Caco-2 (cell line): ENCODE results near the gene C1orf94. TPM values are rescaled to one million over a fixed set of nuclear protein-coding genes. Genes with fewer than 3 reads are reported as not detected.

Experiments
- Bru-seq: library from RNA; stranded (reverse); fragments of 400-500 nt; gene quantifications from one replicate; lab custom pipeline; 2021; lab: Mats Ljungman, UMichigan
- BruChase-seq, 2 experiments: library from RNA; stranded (reverse); fragments of 400-500 nt; gene quantifications; one replicate each; lab custom pipeline; 2021; lab: Mats Ljungman, UMichigan
- BruUV-seq: library from RNA; stranded (reverse); fragments of 400-500 nt; replicated peaks from 2 replicates; lab custom pipeline; 2021; lab: Mats Ljungman, UMichigan
- CTCF ChIA-PET: fragments of 300-600 bp; sonication (Branson Sonifier 250); formaldehyde crosslinking; loops from one replicate; lab custom pipeline; 2022; ENCODE audit warnings: antibody characterized with exemption; lab: Charles Lee
- POLR2A ChIA-PET: fragments of 300-600 bp; sonication (Branson Sonifier 250); formaldehyde crosslinking; loops from one replicate; lab custom pipeline; 2022; ENCODE audit warnings: antibody characterized with exemption; lab: Charles Lee
- DNase-seq, 2 experiments: peaks; one replicate each; pipeline versions ENCODE4 v3.0.0 to v3.0.0-alpha.2; 2020 to 2022
- H3K27me3 ChIP-seq: replicated peaks from 2 replicates; pipeline ENCODE4 v1.6.0; 2011; ENCODE audit warnings: low read length; ENCODE audit not compliant: control insufficient read depth, insufficient read depth
- H3K36me3 ChIP-seq: 2 replicates; pipeline ENCODE4 v1.5.1; 2011; ENCODE audit warnings: low read length; ENCODE audit not compliant: control insufficient read depth, insufficient read depth
- H3K4me1 ChIP-seq: fragments of 250-450 bp; sonication (Bioruptor Pico); 2 replicates; pipeline ENCODE4 v1.5.1; 2020; ENCODE audit warnings: mild to moderate bottlenecking
- H3K4me3 ChIP-seq: 2 replicates; pipeline ENCODE4 v1.5.1; 2011; ENCODE audit warnings: low read depth, mild to moderate bottlenecking, control low read depth, low read length
- H3K9me3 ChIP-seq: fragments of 250-450 bp; sonication (Bioruptor Pico); 2 replicates; pipeline ENCODE4 v1.5.1; 2020; ENCODE audit warnings: mild to moderate bottlenecking, moderate library complexity
- H3K27ac Mint-ChIP-seq: one replicate; pipeline ENCODE4 v1.8.0; 2022; ENCODE audit warnings: mixed read lengths; ENCODE audit not compliant: unreplicated experiment
- H3K27me3 Mint-ChIP-seq: one replicate; pipeline ENCODE4 v1.8.0; 2022; ENCODE audit warnings: mixed read lengths; ENCODE audit not compliant: insufficient read depth, unreplicated experiment
- H3K36me3 Mint-ChIP-seq: one replicate; pipeline ENCODE4 v1.8.0; 2022; ENCODE audit warnings: mild to moderate bottlenecking, mixed read lengths; ENCODE audit not compliant: insufficient read depth, unreplicated experiment
- H3K4me1 Mint-ChIP-seq: one replicate; pipeline ENCODE4 v1.8.0; 2022; ENCODE audit warnings: low read depth, mixed read lengths; ENCODE audit not compliant: unreplicated experiment
- H3K4me3 Mint-ChIP-seq: one replicate; pipeline ENCODE4 v1.8.0; 2022; ENCODE audit warnings: mild to moderate bottlenecking, moderate library complexity, mixed read lengths; ENCODE audit not compliant: unreplicated experiment
- H3K9me3 Mint-ChIP-seq: one replicate; pipeline ENCODE4 v1.8.0; 2022; ENCODE audit warnings: mixed read lengths; ENCODE audit not compliant: unreplicated experiment
- intact Hi-C: fragments of 100-400 bp; cut with micrococcal nuclease; formaldehyde crosslinking; loops from one replicate; pipeline ENCODE4 v1.10.0; 2022; ENCODE audit not compliant: unreplicated experiment
- long read RNA-seq: library from polyadenylated mRNA; stranded (forward); transcript quantifications from one replicate; pipeline ENCODE4 v2.0.0, GENCODE V29; 2022
- total RNA-seq: library from RNA; stranded (reverse); gene quantifications from 2 replicates; pipeline ENCODE4 v1.2.3, GENCODE V29; 2022
- TF ChIP-seq, protein P1 (sequence below), 2 experiments: fragments of 200-600 bp in 1 of 2; IDR thresholded peaks; 1 replicate in 1 of 2; 2 replicates in 1 of 2; pipeline versions ENCODE4 v1.5.1 to v1.8.0; 2011 to 2022; ENCODE audit warnings: antibody characterized with exemption in 1 of 2, control low read depth in 1 of 2, inconsistent platforms in 1 of 2, low read depth in 1 of 2, low read length in 1 of 2, mild to moderate bottlenecking in 1 of 2, moderate library complexity in 1 of 2; ENCODE audit not compliant: insufficient read depth in 1 of 2, severe bottlenecking in 1 of 2, unreplicated experiment in 1 of 2

C1orf94 gene, protein sequence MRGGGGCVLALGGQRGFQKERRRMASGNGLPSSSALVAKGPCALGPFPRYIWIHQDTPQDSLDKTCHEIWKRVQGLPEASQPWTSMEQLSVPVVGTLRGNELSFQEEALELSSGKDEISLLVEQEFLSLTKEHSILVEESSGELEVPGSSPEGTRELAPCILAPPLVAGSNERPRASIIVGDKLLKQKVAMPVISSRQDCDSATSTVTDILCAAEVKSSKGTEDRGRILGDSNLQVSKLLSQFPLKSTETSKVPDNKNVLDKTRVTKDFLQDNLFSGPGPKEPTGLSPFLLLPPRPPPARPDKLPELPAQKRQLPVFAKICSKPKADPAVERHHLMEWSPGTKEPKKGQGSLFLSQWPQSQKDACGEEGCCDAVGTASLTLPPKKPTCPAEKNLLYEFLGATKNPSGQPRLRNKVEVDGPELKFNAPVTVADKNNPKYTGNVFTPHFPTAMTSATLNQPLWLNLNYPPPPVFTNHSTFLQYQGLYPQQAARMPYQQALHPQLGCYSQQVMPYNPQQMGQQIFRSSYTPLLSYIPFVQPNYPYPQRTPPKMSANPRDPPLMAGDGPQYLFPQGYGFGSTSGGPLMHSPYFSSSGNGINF
- not detected in 2 replicates for total RNA-seq
- Bru-seq, nascent RNA = not detected
- not detected for BruChase-seq, experiment 1, labeled RNA remaining after a 2-hour chase
- BruChase-seq, experiment 2, labeled RNA remaining after a 6-hour chase = not detected
- long read RNA-seq = 0 reads

DNA sequence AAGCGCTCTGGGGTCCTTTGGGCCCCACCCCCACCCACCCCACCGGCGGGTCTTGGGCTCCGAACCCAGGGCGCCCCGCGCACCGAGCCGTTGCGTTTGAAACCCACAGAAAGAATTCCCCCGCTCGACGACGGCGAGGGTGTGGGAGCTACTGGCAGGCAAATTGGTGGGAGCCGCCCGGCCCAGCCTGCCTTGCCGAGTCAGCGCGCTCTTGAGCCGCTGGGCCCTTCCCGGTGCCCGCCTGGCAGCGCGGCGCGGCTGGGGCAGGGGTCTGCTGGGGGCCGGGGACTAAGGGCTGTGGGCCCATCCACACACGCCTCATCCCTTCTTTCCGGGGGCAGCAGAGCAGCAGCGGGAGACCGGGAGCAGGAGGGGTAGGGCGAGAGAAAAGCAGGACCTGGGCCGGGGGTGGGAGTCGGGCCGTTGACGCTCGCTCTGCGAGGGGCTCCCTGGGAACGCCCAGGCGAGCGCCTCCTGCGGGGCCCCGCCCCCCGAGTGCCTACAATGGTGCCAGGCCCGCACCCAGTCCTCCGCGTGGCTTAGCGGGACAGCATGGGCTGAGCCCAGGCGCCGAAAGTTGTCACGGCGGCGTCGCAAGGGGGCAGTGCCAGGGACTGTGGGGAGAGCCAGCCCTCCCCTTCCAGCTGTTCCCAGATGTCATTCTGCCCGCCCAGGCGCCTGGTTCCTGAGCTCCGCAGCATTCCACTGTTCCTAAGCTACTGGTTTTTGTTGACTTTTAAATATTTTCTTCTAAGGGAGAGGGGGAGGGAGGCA lies at the start of gene C1orf94:
Gene C1orf94 (plus strand): TSS at position 78 of the 774 bp plus-strand sequence. CDS start 883 bp downstream, outside the sequence.
- ChIA-PET CTCF (no interaction called here), POLR2A (no interaction called here)
- Mint-ChIP-seq H3K4me3 (no peak within 1 kb of the TSS), H3K36me3 (no peaks in the 10 kb centered on the region), H3K27me3 (peaks cover 20% of the 10 kb centered on the region), H3K4me1 (no peaks in the 10 kb centered on the region), H3K9me3 (no peaks in the 10 kb centered on the region), H3K27ac (no peak within 1 kb of the TSS)
- no peak for DNase-seq
- Histone ChIP-seq H3K9me3 (no peaks in the 10 kb centered on the region), H3K4me1 (no peaks in the 10 kb centered on the region), H3K27me3 (no peaks in the 10 kb centered on the region), H3K36me3 (no peaks in the 10 kb centered on the region), H3K4me3 (no peak within 1 kb of the TSS)
- intact Hi-C loops = no loop called here
- BruUV-seq = no TSS peak
- TF ChIP-seq, protein P1, sequence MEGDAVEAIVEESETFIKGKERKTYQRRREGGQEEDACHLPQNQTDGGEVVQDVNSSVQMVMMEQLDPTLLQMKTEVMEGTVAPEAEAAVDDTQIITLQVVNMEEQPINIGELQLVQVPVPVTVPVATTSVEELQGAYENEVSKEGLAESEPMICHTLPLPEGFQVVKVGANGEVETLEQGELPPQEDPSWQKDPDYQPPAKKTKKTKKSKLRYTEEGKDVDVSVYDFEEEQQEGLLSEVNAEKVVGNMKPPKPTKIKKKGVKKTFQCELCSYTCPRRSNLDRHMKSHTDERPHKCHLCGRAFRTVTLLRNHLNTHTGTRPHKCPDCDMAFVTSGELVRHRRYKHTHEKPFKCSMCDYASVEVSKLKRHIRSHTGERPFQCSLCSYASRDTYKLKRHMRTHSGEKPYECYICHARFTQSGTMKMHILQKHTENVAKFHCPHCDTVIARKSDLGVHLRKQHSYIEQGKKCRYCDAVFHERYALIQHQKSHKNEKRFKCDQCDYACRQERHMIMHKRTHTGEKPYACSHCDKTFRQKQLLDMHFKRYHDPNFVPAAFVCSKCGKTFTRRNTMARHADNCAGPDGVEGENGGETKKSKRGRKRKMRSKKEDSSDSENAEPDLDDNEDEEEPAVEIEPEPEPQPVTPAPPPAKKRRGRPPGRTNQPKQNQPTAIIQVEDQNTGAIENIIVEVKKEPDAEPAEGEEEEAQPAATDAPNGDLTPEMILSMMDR (IDR thresholded peaks at IDR 0.05; ENCODE audit: insufficient read depth in 1 of 2, low read depth in 1 of 2, low read length in 1 of 2, severe bottlenecking in 1 of 2, unreplicated experiment in 1 of 2) = no peak

DNA sequence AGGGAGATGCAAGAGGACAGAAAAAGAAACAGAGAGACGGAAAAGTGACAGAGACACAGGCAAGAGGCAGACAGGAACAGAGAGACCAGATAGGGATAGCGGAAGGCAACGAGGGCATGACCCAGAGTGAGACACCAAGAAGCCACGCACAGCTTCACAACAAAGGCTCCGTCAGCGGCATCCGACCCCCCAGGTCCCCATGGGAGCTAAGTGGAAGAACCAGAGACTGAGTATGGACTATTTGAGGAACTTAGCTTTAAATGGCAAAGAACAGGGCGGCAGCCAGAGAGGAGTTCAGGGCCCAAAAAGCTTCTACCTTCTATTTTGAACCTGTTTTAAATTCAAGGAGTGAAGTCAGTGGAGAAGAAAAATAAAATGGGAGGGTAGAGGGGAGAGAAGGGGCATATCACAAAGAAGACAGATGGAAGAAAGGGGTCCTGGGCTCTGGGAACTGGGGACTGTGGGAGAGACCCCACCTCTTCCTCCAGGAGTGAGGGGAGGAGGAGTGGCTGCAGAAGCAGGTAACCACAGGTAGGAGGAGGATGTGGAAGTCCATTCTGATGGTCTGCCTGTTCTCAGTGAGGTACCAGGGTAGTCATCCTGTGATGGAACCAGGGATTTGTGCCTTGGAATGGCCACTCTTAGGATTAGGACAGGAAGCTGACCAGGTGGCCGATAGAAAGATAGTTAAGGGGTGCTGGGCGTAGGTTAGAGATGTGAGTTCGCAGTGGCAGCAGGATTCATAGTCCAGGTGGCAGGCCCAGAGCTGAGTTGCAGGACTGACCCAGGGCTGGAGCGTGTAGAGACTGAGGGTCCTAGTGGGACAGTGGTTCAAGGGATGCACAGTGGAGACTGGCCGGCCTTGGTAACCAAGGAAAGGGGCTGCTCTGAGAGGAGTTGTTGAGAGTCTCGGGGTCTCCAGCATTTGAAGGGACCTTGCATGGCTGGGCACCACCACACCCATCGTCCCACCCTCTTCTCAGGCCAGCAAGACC lies 49.4 kb upstream of the C1orf94 start:
- no peak for DNase-seq
- POLR2A ChIA-PET = no interaction called here
- no peaks in the 10 kb centered on the region for H3K9me3 Mint-ChIP-seq

More for the DNA sequence above, 49.4 kb upstream of the C1orf94 start:
- H3K36me3 Mint-ChIP-seq = no peaks in the 10 kb centered on the region
- CTCF ChIA-PET = no interaction called here
- TF ChIP-seq, protein P1 (IDR thresholded peaks at IDR 0.05; ENCODE audit: insufficient read depth in 1 of 2, low read depth in 1 of 2, low read length in 1 of 2, severe bottlenecking in 1 of 2, unreplicated experiment in 1 of 2) = no peak
- no peak overlapping the region for H3K4me3 ChIP-seq
- no peaks in the 10 kb centered on the region for H3K9me3 ChIP-seq
- BruUV-seq = no TSS peak
- no peaks in the 10 kb centered on the region for H3K27me3 ChIP-seq
- H3K4me1 ChIP-seq = no peaks in the 10 kb centered on the region
- no peaks in the 10 kb centered on the region for H3K4me1 Mint-ChIP-seq
- H3K36me3 ChIP-seq = no peaks in the 10 kb centered on the region
- no peak overlapping the region for H3K4me3 Mint-ChIP-seq
- no peak overlapping the region for H3K27ac Mint-ChIP-seq
- intact Hi-C loops = no loop called here
- H3K27me3 Mint-ChIP-seq = peaks cover 20% of the 10 kb centered on the region
